HG03457 (cell line): Measurements from ENCODE around the gene COPS8.

Experiments
- ATAC-seq: cut with Tn5 transposase; IDR thresholded peaks from one replicate; pipeline ENCODE4 v1.9.1; 2021; ENCODE audit warnings: moderate number of reproducible peaks; ENCODE audit not compliant: unreplicated experiment

The COPS8 gene

DNA sequence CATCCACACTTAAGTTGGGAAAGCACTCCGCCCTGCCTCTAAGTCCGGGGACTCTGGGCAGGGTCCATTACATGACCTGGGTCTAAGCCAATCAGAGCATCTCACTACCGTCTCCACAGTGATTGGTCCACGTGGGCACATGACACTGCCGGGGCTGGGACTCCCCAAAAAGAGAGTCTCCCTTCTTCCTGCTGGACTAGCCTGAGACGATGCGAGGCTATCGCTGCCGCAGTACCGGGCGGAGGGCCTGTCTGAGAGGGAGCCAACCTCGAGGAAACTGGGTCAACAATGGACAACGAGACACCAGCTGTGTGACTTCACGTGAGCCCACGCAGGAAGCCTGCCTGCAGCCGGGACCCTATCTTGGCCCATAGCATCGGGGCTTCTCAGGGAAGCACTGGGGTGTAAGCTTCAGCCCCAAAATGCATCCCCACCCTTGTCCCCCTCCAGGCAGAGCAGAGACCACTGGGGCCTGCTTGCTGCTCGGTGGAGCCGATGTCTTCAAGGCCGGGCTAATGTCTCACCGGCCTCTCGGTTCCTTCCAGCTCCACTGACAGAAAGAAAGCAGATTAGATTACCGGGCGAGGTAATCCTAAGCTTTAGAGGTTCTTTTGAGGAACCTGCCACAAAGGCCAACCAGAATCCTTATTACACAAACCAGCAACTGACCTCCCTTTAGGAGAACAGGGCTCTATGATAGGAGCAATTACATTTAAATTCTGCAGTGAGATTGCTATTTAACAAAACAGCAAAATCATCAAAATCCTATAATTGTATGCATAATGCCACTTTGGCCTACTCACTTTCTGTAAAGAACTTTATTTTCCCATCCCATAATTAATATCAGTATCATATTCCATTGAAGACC lies 21.3 kb upstream of the COPS8 start:
- ATAC-seq = no peak

DNA sequence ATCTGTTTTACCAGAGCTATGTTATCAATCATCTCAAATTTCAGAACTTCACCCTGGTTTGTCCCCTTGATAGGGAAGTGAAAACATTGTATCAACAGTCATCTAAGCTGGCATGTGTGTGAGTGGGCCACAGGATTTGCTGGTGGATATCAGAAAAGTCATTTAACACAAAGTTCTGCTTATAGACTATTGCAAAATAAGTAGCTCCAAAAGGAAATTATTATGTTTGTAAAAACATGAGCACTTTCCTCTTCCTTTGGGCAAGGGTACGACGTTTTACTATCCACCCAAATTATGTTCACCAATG lies 20.7 kb upstream of the COPS8 start:
- no peak for ATAC-seq

DNA sequence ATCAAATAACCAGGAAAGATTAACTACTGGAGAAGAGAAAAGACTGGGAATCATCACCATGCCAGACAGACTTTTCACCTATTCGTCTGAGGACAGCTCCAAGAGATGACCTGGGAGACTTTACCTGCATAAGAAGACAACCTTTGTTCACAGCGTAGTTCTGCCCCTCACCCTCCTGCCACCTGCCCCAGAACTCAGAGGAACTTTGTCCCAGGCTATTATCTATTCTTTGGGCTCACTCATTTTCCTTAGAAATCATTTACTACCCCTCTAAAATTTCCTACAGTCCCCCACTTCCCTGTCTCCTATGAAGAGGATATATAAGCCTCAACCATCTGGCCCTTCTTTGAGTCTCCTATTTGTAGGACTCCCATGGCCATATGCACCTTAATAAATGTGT lies 19.3 kb upstream of the COPS8 start:
- no peak for ATAC-seq

DNA sequence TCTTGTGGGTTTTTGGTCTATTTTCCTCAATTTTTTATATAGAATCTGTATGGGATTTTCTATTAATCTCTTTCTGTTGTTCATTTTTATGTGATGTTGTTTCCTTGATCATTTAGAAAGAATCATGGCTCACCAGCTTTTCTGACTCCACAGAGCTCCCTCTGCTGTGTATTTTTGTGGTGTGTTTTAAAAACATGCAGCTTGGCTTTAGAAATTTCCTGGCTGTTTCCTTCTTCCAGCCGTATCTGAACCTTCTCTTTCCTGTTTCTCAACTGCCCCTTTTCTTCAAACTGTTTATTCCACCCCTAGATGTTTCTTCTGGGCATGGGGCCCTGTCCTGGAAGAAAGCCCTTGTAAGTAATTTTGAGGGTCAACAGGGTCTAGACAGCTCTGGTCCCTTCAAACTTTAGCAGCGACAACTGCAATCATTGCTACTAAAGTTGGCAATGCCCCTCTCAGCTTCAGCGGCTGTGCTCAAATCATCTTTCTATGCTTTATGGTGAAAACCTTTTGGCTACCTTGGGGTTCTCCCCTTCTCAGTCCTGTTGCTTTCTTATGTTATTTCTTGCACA lies 17.6 kb upstream of the COPS8 start:
- no peak for ATAC-seq

DNA sequence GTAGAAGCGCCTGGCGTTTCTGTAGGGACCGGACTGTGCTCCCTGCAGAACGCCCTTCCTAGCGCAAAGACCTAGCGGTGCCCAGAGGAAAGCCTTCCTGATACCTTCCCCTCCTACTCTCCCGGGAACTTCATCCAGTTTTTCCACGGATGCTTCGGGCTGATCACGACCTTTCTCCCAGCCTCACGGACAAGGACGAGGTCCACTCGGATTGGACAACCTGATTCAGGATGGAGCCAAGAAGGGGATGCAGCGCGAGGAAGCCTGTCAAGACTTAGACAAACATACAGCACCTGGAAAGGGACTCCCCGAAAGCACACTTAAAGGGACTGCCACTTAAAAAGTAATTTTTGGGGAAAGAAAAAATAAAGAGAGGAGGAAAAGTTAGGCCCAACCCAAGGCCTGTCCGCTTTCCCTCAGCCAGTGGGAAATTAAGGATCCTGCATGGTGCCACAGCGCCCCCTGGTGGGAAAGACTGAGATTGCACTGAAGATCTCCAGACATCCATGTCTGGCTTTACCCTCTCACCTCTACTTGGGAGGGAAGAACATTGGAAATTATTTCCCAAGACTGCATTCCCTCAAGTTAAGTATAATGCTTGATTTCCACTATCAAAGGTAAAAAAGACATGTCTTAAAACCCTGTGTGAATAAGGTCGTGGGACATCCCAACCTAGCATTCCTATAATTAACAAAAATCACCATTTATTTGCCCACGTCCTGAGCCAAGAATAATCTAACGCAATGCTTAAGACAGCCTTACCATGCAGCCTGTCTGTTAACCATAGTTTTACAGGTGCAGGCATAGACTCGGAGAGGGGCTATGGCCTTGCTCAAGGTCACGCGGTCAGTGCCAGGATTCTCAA lies 13.4 kb upstream of the COPS8 start:
- no peak for ATAC-seq

DNA sequence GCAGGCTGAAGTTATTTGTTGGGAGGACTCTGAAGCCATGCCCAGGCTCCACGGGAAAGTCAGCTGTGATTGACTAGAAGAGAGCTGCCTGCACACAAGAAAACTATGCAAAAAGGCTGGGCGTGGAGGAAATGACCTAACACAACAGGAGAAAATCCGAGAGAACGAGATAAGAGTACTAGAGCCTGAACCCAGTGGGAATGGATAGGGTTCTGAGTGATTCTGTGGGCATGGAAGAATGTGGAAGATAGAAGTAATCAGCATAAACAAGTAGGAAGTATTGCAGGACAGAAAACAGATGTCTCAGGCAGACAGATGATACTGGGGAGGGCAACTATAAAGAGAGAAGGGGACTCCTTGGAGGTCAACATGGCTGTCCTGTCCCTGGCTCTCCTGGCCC lies 12.1 kb upstream of the COPS8 start:
- no peak for ATAC-seq

DNA sequence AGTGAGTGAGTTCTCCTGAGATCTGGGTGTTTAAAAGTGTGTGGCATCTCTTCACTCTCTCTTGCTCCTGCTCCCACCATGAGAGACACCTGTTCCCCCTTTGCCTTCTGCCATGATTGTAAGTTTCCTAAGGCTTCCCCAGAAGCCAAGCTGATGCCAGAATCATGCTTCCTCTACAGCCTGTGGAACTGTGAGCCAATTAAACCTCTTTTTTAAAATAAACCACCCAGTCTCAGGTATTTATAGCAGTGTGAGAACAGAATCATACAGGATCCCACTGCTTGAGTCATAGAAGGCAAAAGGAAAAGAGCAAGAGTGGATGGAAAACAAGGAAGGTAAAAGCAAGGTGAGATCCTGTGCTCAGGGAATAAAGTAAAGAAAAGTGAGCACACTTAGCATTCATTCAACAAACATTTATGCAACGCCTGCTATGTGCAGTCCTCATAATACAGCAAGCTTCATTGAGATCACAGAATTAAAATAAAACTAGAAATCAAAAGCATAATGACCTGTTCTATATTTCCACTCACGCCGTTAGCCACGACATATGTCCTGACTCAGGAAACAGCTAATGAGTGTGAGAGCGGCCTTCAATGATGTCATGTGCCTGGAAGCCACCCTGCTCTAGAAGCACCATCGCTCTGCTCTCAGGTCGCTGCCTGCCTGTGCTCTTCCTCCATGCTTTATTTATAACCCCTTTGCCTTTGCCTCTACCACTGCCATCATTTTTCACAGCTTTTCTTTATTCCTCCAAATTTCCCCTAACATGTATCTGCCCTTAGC lies 11.3 kb upstream of the COPS8 start:
- no peak for ATAC-seq

DNA sequence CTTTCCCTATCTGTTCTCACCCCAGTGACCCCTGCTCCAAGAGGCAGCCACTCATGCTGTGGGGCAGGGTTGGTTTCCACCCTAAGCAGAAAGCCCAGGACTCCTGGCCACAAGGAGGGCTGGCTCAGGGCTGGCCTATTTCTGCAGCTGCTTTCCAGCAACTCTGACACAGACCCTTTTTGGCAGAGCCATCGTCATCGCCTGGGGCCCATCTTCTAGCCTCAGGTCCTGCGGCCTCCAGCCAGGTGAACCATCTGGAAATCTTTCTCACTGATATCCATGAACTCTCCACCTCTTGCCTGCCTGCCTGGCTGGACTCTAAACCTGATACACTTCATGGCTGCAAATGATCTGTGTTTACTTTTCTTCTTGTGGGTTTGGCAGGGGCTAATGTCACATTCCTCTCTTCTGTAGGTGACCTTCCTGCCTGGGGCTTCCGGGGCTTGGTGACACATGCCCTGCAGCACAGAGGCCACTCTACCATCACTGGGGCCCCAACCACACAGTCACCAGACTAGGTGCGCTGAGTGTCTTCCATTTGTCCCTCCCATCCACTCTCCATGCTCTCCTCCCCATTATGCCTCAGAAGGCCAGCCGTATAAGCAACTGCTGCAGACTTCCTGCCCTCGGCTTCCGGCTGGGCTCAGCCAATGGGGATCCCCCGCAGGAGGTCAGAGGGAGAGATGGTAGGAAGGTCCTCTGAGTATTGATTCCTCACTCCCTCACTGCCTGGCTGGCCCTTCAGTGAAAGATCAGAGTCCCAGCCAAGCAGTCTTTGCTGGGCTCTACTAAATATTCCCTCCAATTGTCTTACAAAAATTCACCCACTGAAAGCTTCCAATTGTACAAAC lies 9.7 kb upstream of the COPS8 start:
- ATAC-seq = no peak

DNA sequence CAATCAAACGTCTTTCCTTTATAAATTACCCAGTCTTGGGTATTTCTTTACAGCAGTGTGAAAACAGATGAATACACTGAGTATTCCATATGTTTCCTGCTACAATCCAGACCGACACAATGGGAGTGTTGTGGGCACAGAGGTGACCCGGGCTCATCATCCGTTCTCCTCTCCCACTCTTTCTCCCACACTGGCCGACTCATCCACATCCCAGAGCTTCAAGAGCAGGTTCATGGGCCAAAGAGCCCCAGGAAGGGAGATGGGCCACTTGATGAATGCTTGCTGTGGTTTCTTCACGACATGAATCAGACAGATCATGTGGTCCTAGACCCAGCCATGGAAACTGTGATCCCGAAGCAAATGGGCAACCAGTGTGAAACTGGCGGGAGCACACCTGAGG lies 4.1 kb upstream of the COPS8 start:
- ATAC-seq = no peak

DNA sequence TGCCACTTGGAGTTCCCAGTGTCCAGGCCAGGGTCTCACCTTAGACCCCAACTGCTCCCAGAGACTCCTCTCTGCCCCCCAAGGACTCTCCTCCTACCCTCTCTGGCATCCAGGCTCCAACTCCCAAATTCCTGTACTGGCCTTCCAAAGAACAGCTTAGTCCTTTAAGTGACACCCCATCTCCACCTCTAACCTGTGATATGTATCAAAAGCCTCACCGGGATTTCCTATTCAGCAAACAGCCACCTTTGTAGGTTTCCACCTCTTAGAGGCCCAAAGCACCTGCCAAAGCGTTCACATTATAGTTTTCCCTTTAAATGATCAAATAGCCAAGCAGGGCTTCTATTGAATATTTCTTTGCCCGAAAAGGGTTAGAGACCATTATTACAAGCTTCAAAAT lies 2.7 kb upstream of the COPS8 start:
- no peak for ATAC-seq

DNA sequence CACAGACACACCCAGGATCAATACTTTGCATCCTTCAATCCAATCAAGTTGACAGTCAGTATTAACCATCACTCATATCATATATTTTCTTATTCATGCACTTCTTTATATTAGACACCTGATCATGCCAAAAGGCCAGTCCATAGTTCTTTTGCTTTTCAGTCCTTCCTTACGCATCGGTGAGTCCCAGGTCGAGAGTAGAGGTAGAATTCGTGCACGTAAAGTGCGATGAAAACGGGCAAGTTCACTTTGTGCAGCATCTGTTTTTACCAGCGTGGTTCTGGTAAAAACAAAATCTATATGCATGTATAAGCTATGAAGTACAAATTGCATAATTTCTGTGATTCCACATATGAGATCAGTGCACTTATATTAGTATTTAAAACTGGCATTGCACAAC lies 1.2 kb upstream of the COPS8 start:
- no peak for ATAC-seq

DNA sequence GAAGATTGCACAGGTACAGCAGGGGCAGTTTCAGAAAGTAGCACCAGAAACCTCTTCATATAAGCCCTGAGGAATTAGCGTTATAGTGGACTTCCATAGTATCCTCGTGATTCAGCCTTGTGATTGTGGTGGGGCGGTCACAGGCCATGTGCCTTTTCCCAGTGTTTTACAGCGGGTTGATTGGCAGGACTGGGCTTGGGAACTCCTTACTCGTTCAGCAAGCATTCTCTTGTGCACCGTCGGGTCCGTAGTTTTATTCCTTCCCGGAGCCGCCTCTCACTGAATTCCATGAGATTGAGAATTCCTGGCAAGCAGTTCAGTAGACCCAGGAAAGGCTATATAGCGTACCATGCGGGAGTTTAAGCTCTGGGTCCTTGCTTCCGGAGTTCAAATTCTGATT lies 5.2 kb downstream of the COPS8 start:
- no peak for ATAC-seq

DNA sequence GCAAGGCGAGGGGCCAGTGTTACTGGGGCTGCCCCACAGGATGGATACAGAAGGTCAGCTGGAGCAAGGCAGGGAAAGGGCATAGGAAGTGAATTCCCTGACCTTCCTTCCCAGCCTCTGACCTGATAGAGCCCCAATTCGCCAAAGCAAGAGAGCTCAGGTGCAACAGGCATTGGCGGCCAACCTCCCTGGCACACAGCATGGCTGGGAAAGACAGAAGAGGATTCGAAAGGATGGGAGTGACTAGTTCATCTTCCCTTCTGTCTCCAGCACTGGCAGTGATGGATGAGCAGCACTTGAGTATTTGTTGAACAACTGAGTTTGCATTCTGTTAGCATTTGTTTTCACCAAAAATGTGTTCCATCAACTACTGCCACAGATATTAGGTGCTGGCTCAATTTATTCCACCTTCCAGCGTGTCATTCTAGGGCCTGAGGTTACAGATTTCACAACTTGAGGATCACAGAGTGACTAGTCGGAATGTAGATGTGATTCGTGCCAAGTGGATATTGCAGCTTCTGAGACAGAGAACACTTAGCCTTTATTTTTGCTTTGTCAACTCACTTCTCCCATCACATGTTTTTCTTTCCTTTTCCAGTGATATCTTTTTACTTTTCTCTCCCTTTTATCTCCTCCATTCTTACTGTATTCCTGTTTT lies 6.2 kb downstream of the COPS8 start:
- ATAC-seq = no peak

DNA sequence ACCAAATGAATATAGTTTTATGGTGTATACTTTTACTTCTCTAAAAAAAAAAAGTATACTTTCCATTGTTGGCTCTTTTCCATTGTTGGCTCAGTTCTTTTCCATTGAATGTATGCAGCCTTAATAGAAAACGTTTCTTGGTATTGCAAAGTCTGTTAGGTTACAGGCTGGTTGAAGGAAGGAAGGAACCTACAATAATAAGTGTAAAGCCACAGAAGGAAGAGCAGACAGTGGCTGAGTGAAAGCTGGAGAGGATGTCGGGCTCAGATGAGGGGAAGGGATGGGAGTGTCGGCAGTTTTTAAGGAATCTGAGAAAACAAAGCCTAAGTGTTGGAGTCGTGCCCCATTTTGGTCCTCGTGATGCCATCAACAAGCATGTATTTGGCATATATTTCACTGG lies 6.8 kb downstream of the COPS8 start:
- ATAC-seq = no peak

DNA sequence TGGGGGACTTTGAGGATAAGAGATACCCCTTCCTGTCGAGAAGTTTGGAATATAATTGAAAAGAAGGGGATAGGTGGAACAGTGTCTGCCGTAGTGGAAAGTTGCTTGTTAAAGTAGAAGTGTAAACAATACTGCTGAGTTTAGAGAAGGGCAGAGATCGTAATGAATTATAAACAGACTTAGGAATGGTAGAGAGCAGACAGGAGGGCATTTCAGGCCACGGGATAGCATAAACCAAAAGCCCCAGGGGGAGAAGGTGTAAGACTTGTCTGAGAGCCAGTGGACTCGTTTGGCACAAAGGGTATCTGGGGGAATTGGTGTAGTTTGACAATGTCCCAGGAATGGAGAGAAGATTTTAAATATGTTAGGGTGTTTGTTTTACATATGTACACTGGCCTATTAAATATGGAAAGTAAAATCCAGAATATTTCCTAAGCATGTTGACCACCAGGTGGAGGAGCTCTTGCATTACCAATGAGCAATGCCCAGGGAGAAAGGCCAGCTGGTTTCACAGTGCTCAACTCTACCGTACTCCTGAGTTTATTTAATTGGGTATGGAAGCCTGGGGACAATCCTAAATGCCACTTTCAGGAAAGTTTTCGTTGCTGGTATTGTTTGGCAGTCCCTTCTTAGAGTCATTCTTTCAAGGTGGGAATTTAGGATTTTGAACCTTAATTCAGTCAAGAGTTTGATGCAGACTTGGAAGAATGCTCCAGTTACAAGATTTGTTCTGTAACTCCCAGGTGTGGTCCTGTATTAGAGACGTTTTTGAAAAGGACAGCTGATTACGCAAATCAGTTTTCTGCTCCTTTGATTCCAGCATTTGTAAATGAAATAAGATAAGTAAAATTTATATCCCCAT lies 7.5 kb downstream of the COPS8 start:
- ATAC-seq = no peak

DNA sequence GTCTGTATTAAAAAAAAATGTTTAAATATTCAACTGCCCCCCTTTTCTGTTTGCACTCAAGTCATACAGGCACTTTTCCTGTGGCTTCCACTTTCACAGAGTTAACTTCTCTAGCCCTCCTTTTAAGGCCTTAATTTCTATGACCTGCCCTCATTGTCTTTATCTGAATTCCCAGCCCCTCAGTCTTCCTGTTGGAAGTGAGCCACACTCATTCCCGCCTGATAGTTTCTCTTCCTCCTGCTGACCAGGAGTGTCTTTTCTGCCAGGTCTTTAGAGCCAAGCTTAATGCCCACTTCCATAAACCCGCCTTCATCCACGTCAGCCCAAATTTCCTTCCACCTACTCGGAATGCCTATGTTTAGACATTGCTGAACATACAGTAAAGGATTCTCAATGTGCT lies 10.5 kb downstream of the COPS8 start:
- ATAC-seq = no peak

DNA sequence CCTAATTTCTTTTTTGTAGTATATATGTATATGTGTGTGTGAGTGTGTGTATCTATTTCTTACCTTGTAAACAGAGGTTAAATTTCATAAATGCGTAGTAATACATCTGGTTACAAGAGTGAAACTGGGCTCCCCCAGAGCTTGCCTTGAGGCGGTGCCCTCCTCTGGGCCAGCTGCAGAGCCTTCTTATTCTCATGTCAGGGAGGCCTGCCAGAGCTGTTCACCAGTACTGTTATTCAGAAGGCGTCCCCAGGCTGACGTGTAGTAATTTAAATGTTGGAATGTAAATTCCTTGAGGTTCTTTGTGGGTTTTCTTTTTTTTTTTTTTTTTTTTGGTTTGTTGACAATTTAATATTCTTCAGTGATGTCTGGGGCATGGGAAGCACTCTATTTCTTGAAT lies 11.2 kb downstream of the COPS8 start:
- no peak for ATAC-seq

DNA sequence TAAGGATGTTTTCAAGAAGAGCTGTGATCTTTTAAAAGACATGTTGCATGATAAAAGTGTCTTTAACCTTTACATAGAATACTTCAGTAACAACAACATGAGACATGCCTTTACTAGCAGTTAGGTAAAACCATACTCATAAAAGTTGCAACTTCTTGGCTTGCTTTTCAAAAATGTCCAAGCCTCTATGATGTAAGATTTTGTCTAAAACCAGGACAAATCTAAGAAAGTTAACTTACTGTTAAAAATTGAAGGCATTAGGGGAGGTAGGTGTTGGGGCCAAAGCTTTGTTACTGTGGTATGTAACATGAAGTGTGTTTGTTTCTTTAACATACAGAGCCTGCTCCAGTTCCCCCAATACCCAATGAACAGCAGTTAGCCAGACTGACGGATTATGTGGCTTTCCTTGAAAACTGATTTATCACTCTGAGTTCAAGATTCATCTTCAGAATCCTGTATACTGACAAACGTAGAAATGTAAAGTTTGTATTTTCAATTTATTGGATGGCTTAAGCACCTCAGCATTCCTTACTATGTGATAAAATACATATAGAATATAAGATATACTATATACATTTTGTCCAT lies 11.7 kb downstream of the COPS8 start:
- ATAC-seq = no peak
